Activated effector memory CD4-positive, alpha-beta T cell treated with anti-CD3 and anti-CD28 coated beads, Interleukin-2, amount 50 U/mL, for 16 hours (primary cell): Measurements from ENCODE around the gene PRDM2.
"Not testable (repeated sequence)": the region's sequence is repeated elsewhere in the genome, so short reads cannot be mapped to it uniquely, and the experiment has no call there.

ENCODE experiments used
- DNase-seq: peaks from one replicate; pipeline ENCODE4 v3.0.0-alpha.2; 2020

PRDM2 gene

GRCh38 chr1:13700521-13701270 lies 708 bp downstream of the PRDM2 start:
- DNase-seq: peak; percentile 82

DNA sequence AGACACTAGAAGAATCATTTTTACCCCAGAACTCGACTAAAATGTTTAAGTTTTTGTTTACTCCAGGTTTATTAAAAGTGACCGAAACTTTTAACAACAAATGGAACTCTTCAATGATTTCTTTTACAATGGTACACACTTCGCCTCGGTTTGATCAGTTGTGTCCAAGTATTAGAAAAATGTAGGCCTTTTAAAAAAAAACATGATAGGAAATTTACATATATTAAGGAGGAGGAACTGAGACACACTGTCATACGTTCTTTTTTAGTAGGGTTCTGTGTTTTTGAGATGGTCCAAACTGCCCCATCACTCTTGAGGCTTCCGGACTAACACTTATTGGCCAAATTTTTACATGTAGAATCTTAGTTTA lies 1.3 kb downstream of the PRDM2 start:
- no peak for DNase-seq

DNA sequence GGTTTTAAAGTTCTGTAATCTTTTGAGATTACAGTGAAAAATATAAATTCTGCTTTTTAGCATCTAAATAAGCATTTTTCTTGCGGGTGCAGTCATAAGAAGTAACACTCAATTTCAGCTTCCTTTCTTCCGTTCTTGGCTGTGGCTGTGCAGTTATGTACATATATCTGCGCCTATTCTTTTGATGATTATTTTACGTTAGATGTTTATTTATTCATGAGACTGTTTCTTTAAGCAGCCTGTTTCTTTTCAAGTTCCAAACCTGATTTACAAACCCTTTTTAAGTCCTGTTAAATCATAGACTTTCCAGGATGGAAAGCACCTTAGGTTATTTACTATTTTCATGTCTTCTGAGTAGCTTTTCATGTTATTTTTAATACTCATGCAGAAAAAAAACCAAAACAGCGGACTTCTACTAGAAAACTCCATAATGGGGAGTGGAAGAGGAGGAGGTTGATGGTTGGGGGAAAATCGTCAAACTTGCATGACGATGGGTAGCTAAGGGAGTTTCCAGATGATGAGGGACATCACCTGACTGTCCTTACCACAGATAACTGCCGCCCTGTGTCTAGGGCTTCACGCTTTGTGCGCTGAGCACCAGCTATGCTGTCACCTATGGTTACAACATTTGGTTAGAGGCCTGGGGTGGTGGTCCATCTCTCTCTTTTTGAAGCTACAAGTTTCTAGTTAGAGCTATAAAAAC lies 2.6 kb downstream of the PRDM2 start:
- DNase-seq: peak; percentile 89

DNA sequence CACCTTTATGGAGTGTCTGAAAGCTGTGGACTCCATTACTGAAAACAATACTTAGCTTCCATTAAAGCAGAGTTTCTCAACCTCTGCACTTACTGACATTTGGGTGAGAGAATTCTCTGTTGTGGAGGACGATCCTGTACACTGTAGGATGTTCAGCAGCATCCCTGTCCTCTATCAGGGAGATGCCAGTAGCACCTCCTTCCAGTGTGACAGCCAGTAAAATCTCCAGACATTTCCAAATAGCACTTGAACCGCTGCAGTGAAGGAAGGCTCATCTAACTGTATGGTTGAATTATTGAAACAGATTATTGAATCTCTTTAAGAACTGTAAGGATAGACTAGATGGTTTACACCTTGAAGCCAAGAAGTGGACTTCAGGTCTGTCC lies 3.1 kb downstream of the PRDM2 start:
- DNase-seq: no peak

- no peak for DNase-seq
These were observed 3.8 kb downstream of the PRDM2 start for GRCh38 chr1:13703558-13704490.

- no peak for DNase-seq
These were observed 6.1 kb downstream of the PRDM2 start for GRCh38 chr1:13706046-13706445.

DNA sequence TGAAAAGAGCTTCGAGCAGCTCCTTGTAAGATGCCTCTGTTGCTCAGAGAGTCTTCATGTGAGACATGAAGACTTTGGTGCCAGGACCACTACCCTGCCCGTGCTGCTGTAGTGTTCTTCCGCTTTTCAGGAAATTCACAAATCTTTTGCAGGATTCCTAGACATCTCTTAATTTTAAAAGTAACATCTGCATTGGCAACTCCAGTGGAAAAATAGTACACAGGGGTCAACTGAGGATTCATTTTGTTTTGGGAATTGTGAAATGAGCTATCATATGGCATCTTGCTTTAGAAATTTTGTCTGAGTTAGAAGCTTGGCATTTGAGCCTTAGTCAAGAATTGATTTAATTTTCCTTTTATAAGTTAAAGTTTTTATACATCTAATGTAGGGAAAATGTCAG lies 7.2 kb downstream of the PRDM2 start:
- no peak for DNase-seq

- no peak for DNase-seq
These were observed 8.5 kb downstream of the PRDM2 start for GRCh38 chr1:13708380-13708982.

DNA sequence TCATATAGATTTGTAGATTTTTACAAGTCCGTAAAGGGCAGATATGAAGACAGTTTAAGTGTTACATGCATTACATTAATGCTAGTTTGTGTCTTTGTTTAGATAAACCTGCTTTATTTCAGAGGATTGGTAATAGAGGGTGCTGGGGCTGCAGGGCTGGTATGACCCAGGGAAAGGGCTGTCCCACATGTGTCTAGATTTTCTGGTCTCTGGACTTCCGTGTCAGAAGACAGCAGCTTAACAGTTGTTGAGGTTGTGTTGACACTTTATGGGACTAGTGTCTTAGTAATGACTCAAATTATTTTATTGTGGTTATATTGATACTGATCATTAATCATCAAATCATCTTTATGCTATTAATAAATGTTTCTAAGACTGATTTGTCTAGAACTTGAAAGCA lies 10.1 kb downstream of the PRDM2 start:
- no peak for DNase-seq

DNA sequence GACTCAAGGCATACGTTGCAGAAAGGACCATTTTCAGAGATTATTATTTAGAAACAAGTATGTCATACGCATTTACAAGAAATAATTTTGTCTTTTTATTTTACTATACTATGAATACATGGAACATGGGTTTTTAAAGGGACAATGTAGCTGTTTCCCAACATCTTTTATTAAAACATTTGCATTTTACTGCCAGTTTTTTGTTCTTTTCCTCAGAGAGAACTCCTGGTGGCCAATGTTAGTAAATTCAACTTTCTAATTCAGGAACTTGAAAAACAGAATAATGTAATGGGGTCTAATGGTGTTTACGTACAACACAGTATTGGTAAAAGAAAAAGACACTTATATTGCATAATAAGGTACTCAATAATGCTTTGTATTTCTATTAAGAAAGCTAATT lies 14.9 kb downstream of the PRDM2 start:
- no peak for DNase-seq

- not testable (repeated sequence) for DNase-seq
These were observed 15.8 kb downstream of the PRDM2 start for GRCh38 chr1:13715616-13716287.

DNA sequence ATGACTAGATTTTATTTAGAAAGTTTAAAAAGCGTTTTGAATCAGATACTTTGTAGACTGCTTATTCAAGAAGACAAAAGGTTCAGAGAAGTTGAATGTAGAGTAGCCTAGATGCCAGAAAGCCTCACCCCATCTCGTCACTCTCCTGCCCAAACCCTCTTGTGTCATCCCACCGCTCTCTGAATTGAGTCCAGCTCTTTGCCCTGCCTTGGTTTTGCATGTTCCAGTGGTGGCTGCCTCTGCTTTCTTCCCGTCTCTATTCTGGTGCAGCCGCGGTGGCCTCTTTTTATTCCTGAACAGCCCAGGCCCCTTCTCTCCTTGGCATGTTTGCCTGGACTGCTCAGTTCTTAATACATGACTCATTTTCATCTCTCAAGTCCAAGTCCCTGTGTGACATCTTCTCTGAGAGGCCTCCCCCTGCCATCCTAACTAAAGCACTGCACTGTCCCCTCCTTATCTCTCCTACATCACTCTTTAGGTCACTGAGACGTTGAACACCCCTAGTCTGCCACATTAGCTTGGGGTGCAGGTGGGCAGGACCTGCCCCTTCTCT lies 22.9 kb downstream of the PRDM2 start:
- DNase-seq: no peak

DNA sequence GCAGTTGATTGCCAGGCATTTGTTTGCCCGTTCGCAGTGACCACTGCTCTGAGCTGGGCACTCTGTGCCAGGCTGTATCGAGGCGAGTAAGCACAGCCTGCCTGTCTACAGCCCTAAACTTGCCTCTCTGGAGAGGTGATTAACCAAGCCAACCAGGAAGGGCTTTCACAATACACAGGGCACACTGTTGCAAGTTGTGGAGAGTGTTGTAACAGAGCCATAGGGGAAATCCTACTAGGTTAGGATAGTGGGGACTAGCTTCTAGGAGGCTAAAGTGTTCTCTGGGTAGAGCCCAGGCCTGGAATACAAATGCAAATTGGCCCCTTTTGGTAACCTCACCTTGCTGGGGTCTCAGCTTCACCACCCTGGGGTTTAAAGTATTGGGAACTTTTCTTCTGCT lies 23.8 kb downstream of the PRDM2 start:
- no peak for DNase-seq

GRCh38 chr1:13725714-13726175 lies 25.8 kb downstream of the PRDM2 start:
- peak; percentile 80 for DNase-seq

- DNase-seq: no peak
These were observed 28.2 kb downstream of the PRDM2 start for GRCh38 chr1:13728091-13728715.

DNA sequence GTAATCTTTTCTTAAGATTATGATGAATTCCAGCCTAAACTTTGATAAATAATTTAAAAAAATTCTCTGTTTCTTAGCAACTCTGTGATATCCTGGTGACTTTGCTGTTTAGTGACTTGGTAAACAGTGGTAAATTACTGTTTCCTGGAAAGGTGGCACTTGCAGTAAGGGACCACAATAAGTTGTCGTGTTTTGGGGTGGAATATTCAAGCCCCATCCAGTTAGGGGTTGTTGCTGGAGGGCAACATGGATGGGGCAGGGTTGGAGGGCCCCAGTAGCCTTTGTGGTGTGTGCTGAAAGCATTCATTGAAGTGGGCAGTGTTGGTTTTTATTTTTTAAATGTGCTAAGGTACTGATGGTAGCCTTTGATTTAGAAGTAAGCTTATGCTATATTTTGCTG lies 30.3 kb downstream of the PRDM2 start:
- DNase-seq: no peak

GRCh38 chr1:13730751-13731482 lies 30.9 kb downstream of the PRDM2 start:
- DNase-seq: peak; percentile 92

DNA sequence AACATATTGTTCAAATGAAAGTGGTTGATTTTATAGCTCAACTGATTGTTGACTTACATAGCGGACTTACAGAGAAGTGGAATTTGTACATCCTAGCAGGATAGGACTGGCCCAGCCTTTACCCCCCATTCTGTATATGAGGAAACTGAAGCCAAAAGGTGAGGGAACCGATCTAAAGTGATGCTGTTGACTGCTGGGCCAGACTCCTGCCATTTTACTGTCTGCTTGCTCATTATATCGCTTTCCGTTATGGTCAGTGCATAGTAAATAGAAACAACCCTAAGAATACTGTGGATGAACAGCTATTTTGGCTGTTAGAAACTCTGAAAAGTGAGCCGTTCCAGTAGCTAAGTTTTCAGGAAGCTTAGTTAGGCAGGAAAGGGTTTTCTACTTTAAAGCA lies 31.9 kb downstream of the PRDM2 start:
- DNase-seq: no peak

GRCh38 chr1:13732971-13733667 lies 33.1 kb downstream of the PRDM2 start:
- DNase-seq: no peak

DNA sequence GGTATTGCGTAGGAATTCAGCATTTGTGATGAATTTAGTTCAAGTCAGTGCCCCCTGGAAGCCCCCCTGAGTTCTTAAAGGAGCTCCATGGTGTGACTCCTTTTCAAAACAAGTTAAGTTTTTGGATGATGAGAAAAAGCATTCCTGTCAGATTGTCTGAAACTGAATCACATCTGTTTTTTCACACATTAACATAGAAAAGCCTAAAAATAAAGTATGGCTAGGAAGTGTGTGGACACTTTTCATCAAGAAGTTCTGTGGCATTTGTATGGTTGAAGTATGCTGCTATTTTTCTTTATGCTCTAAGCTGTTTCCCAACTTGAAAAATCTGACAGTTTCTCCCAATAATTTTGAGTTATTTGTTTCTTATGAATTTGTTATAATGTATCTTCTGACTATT lies 33.7 kb downstream of the PRDM2 start:
- DNase-seq: no peak
